ENCODE measurements around the gene PPP2R5C. TPM values are rescaled to one million over a fixed set of nuclear protein-coding genes. Genes with fewer than 3 reads are reported as not detected.
A peak's percentile ranks its signal among the peaks of the same experiment; 100 is the strongest.
"Not testable (repeated sequence)": the region's sequence is repeated elsewhere in the genome, so short reads cannot be mapped to it uniquely, and the experiment has no call there.

PPP2R5C gene
- total RNA-seq, 1 donor from 2014 or later: 87.2 TPM

DNA sequence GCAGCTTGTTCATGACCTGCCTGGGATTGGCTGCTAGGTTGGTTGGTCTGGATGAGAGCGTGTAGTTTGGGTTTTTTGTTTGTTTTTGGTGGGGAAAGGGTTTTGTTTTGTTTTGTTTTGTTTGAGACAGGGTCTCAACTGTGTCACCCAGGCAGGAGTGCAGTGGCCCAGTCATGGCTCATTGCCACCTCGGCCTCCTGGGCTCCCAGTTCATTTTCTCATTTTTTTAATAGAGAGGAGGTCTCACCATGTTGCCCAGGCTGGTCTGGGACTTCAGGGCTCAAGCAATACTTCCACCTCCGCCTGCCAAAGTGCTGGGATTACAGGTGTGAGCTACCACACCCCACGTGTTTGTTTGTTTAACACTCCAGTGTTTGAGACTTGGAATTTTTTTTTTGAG lies 206.7 kb downstream of the PPP2R5C start:
- DNase-seq: no peak

GRCh38 chr14:101969481-101969880 lies 208.0 kb downstream of the PPP2R5C start:
- DNase-seq: no peak

DNA sequence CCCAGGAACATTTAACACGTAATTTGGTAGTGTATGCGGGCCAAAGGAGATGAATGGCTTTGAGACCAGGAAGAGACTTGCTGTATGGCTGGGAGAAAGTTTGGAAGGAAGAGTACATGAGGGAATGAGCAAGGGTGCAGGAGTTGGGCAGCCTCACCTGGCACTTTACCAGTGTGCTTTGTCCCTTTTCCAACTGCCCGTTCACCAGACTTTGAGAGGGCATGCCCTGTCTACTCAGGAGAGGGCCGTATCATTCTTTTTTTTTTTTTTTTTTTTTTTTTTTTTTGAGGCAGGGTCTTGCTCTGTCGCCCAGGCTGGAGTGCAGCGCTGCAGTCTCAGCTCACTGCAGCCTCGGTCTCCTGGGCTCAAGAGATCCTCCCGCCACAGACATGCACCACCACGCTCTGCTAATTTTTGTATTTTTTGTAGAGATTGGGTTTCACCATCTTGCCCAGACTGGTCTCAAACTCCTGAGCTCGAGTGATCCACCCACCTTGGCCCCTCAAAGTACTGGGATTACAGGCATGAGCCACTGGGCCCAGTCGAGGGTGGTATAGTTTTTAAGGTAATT lies 209.4 kb downstream of the PPP2R5C start:
- no peak for DNase-seq

- not testable (repeated sequence) for DNase-seq
Measured at GRCh38 chr14:101971458-101971857, 209.9 kb downstream of the PPP2R5C start.

- DNase-seq: peak; percentile 98
Measured at GRCh38 chr14:101972126-101972866, 210.8 kb downstream of the PPP2R5C start.

DNA sequence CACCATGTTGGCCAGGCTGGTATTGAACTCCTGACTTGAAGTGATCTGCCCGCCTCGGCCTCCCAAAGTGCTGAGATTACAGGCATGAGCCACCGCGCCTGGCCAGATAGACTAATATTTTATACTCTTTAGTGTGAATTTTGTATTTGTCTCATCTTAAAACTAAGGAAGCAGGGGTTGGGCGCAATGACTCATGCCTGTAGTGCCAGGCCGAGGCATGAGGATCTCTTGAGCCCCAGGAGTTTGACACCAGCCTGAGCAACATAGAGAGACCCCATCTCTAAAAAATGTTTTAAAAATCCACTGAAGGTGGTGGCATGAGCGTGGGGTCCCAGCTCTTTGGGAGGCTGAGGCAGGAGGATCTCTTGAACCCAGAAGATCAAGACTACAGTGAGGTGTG lies 211.8 kb downstream of the PPP2R5C start:
- DNase-seq: no peak

DNA sequence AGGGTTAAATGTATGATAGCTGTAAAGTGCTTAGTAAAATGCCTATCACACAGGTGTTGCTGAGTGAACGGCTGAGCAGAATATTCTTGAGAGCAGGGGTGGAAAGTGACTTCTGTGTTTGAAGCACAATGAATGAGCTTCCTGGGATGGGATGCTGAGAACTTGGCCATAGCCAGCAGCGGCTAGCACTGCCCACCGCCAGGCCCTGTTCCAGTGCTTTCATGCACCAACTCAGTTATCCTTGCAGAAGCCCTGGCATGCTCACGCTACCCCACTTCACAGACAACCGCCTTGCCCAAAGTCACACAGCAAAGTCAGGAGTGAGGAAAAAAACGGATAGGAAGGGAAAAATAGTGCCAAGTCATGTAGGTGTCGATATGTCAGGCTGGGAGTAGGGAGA lies 213.7 kb downstream of the PPP2R5C start:
- no peak for DNase-seq

Small RNA genes within 50 kb of the gene (small RNA-seq; reads per million reads assigned to genes)
- not detected for gene AL118558.2 (ENCODE audit: low replicate concordance)
- gene RNU6-790P (ENCODE audit: low replicate concordance): not detected

Other genes starting within 250 kb of the PPP2R5C start
- 1.7 TPM for gene DIO3, start 200.2 kb upstream of the PPP2R5C start, total RNA-seq
- gene DYNC1H1, start 202.9 kb downstream of the PPP2R5C start, total RNA-seq: 303 TPM